CD14-positive monocyte (primary cell): ENCODE measurements around the gene C16orf74. TPM values are rescaled to one million over a fixed set of nuclear protein-coding genes. Genes with fewer than 3 reads are reported as not detected.

Experiments used
- DNase-seq, 3 donors: peaks; one replicate each; pipeline ENCODE4 v3.0.0-alpha.2; 2011 to 2022
- H2AFZ ChIP-seq: 2 replicates; pipeline ENCODE4 v1.6.0; 2012; ENCODE audit warnings: mild to moderate bottlenecking, low read depth, low read length, inconsistent platforms; ENCODE audit not compliant: insufficient read depth, poor library complexity, severe bottlenecking
- H3K27ac ChIP-seq, 2 donors: 1 replicate in 1 of 2; 2 replicates in 1 of 2; pipeline ENCODE4 v1.5.1; 2012 to 2013; ENCODE audit warnings: low read length in 2 of 2, control low read depth in 1 of 2, inconsistent platforms in 1 of 2, low read depth in 1 of 2, mild to moderate bottlenecking in 1 of 2
- H3K27me3 ChIP-seq, 2 donors: one replicate each; pipeline versions ENCODE4 v1.6.0 to v1.6.1; 2011 to 2013; ENCODE audit warnings: low read length in 2 of 2; ENCODE audit not compliant: control insufficient read depth in 2 of 2, insufficient read depth in 2 of 2
- H3K36me3 ChIP-seq, 2 donors: replicated peaks in 1 of 2; 1 replicate in 1 of 2; 2 replicates in 1 of 2; pipeline versions ENCODE4 v1.5.1 to v1.6.1; 2012 to 2013; ENCODE audit warnings: low read length in 2 of 2, control low read depth in 1 of 2, inconsistent platforms in 1 of 2, mild to moderate bottlenecking in 1 of 2; ENCODE audit not compliant: insufficient read depth in 2 of 2, control insufficient read depth in 1 of 2
- H3K4me1 ChIP-seq, 2 donors: 1 replicate in 1 of 2; 2 replicates in 1 of 2; pipeline versions ENCODE4 v1.5.1 to v1.6.1; 2012 to 2013; ENCODE audit warnings: low read length in 2 of 2, control low read depth in 1 of 2, inconsistent platforms in 1 of 2, mild to moderate bottlenecking in 1 of 2, moderate library complexity in 1 of 2; ENCODE audit not compliant: insufficient read depth in 2 of 2, control insufficient read depth in 1 of 2
- H3K4me2 ChIP-seq: replicated peaks from 2 replicates; pipeline ENCODE3; 2012; ENCODE audit warnings: low read length, moderate library complexity, mild to moderate bottlenecking; ENCODE audit not compliant: poor library complexity, severe bottlenecking; ENCODE audit errors: extremely low read depth
- H3K4me3 ChIP-seq, 3 experiments: fragments of 200-600 bp in 1 of 3; sonication (generic) in 1 of 3; replicated peaks in 1 of 3; 1 replicate in 2 of 3; 2 replicates in 1 of 3; pipeline ENCODE4 v1.5.1; 2011 to 2013; ENCODE audit warnings: low read length in 3 of 3, mild to moderate bottlenecking in 3 of 3, control low read depth in 2 of 3, low read depth in 2 of 3, inconsistent platforms in 1 of 3, moderate library complexity in 1 of 3
- H3K79me2 ChIP-seq: 2 replicates; pipeline ENCODE4 v1.6.0; 2012; ENCODE audit warnings: mild to moderate bottlenecking, control low read depth, inconsistent platforms, low read length, moderate library complexity; ENCODE audit not compliant: insufficient read depth
- H3K9ac ChIP-seq: 2 replicates; pipeline ENCODE4 v1.6.0; 2017; ENCODE audit warnings: low read length, mild to moderate bottlenecking; ENCODE audit not compliant: insufficient read depth, poor library complexity, severe bottlenecking
- H3K9me3 ChIP-seq, 2 donors: replicated peaks in 1 of 2; 1 replicate in 1 of 2; 2 replicates in 1 of 2; pipeline versions ENCODE4 v1.5.1 to v1.6.1; 2012 to 2013; ENCODE audit warnings: low read length in 2 of 2, control low read depth in 1 of 2; ENCODE audit not compliant: control insufficient read depth in 1 of 2, insufficient read depth in 1 of 2
- H4K20me1 ChIP-seq: 2 replicates; pipeline ENCODE4 v1.6.0; 2012; ENCODE audit warnings: mild to moderate bottlenecking, low read length, control low read depth, moderate library complexity; ENCODE audit not compliant: insufficient read depth
- H3K27ac Mint-ChIP-seq, 7 donors: one replicate each; pipeline ENCODE4 v1.8.0; 2020; ENCODE audit warnings: mild to moderate bottlenecking in 7 of 7, mixed read lengths in 7 of 7, moderate library complexity in 6 of 7, inconsistent platforms in 2 of 7
- H3K27me3 Mint-ChIP-seq, 3 donors: one replicate each; pipeline ENCODE4 v1.8.0; 2021 to 2022; ENCODE audit warnings: low read depth in 3 of 3, mild to moderate bottlenecking in 3 of 3, mixed read lengths in 3 of 3, moderate library complexity in 3 of 3, inconsistent platforms in 1 of 3
- H3K36me3 Mint-ChIP-seq, 2 donors: one replicate each; pipeline ENCODE4 v1.8.0; 2020; ENCODE audit warnings: mixed read lengths in 2 of 2, inconsistent platforms in 1 of 2, mild to moderate bottlenecking in 1 of 2
- H3K4me1 Mint-ChIP-seq: one replicate; pipeline ENCODE4 v1.8.0; 2020; ENCODE audit warnings: mild to moderate bottlenecking, mixed read lengths
- H3K4me3 Mint-ChIP-seq, 2 donors: one replicate each; pipeline ENCODE4 v1.8.0; 2020; ENCODE audit warnings: mild to moderate bottlenecking in 2 of 2, mixed read lengths in 2 of 2, moderate library complexity in 1 of 2
- H3K9me3 Mint-ChIP-seq, 7 donors: one replicate each; pipeline ENCODE4 v1.8.0; 2020 to 2022; ENCODE audit warnings: mixed read lengths in 7 of 7, mild to moderate bottlenecking in 6 of 7, moderate library complexity in 6 of 7, inconsistent platforms in 2 of 7
- WGBS: methylation state at CpG from one replicate; pipeline ENCODE4 v1.1.5; 2013; ENCODE audit warnings: missing lambda C conversion rate; ENCODE audit not compliant: insufficient coverage; 5-methylcytosine and 5-hydroxymethylcytosine counted together
- intact Hi-C, 2 donors: fragments of 100-400 bp; cut with micrococcal nuclease; formaldehyde crosslinking; loops; one replicate each; pipeline versions ENCODE4 v1.15.0 to v1.15.1; 2023
- polyA plus RNA-seq, 3 donors: library from polyadenylated mRNA; depleted of rRNA in 1 of 3; unstranded in 2 of 3; stranded (reverse) in 1 of 3; fragments of 300-500 nt in 2 of 3; fragments of >200 nt in 1 of 3; fragmentation: Illumina TruSeq in 2 of 3; gene quantifications; 1 replicate in 2 of 3; 2 replicates in 1 of 3; pipeline ENCODE4 v1.2.3, GENCODE V29; 2012 to 2021
- TF ChIP-seq, protein P1 (sequence below): fragments of 200-600 bp; IDR thresholded peaks from one replicate; pipeline ENCODE4 v1.8.0; 2022; ENCODE audit warnings: antibody characterized with exemption, mild to moderate bottlenecking

C16orf74 gene
- polyA plus RNA-seq, 3 donors: 11.3 to 26.6 (median 24.1) TPM

DNA sequence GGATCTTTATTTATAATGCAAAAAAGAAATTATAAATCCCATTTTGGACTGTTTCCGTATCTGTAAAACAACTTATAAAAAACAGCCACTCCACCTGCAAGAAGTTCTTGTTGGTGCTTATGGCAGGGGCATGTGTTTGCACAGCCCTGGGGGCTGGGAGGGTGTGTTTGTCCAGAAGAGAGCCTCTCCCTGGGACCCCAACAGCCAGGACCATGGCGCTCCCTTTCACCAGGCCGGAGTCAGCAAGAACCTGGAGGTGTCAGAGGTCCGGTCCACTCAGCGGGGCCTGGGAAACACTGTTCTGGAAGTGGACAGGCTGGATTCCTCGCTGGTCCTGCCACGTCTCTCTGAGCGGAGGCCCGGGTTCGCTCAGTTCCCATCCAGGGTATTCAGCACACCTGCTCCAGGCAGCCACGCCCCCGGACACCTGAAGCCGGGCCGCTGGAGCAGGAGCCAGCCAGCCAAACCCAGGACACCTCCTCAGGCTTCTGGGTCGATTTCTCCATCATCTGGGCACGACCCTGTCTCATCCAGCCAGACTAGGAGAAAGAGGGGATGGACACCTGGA is 43.3 kb downstream of the C16orf74 start:
- Histone ChIP-seq H3K4me3 (no peak overlapping the region), H3K27me3 (no peaks in the 10 kb centered on the region), H3K36me3 (peaks cover 13 to 49% of the 10 kb centered on the region in 2 donors), H3K9ac (no peak overlapping the region), H3K79me2 (no peaks in the 10 kb centered on the region), H3K27ac (no peak overlapping the region), H4K20me1 (no peaks in the 10 kb centered on the region), H3K4me1 (no peaks in the 10 kb centered on the region), H3K9me3 (peaks cover 8 to 10% of the 10 kb centered on the region in 2 donors), H2AFZ (no peak overlapping the region), H3K4me2 (no peak overlapping the region)
- DNase-seq: no peak
- H3K4me3 Mint-ChIP-seq: no peak overlapping the region
- H3K4me1 Mint-ChIP-seq: no peaks in the 10 kb centered on the region
- TF ChIP-seq, protein P1, sequence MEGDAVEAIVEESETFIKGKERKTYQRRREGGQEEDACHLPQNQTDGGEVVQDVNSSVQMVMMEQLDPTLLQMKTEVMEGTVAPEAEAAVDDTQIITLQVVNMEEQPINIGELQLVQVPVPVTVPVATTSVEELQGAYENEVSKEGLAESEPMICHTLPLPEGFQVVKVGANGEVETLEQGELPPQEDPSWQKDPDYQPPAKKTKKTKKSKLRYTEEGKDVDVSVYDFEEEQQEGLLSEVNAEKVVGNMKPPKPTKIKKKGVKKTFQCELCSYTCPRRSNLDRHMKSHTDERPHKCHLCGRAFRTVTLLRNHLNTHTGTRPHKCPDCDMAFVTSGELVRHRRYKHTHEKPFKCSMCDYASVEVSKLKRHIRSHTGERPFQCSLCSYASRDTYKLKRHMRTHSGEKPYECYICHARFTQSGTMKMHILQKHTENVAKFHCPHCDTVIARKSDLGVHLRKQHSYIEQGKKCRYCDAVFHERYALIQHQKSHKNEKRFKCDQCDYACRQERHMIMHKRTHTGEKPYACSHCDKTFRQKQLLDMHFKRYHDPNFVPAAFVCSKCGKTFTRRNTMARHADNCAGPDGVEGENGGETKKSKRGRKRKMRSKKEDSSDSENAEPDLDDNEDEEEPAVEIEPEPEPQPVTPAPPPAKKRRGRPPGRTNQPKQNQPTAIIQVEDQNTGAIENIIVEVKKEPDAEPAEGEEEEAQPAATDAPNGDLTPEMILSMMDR: no peak
- peaks cover 8 to 11% (median 9%) of the 10 kb centered on the region in 7 donors for H3K9me3 Mint-ChIP-seq
- 93% methylated on average over 13 of the region's 16 CpGs for WGBS
- intact Hi-C loops: no loop called here
- H3K27me3 Mint-ChIP-seq: no peaks in the 10 kb centered on the region
- peaks cover 28 to 59% of the 10 kb centered on the region in 2 donors for H3K36me3 Mint-ChIP-seq
- no peak overlapping the region for H3K27ac Mint-ChIP-seq

DNA sequence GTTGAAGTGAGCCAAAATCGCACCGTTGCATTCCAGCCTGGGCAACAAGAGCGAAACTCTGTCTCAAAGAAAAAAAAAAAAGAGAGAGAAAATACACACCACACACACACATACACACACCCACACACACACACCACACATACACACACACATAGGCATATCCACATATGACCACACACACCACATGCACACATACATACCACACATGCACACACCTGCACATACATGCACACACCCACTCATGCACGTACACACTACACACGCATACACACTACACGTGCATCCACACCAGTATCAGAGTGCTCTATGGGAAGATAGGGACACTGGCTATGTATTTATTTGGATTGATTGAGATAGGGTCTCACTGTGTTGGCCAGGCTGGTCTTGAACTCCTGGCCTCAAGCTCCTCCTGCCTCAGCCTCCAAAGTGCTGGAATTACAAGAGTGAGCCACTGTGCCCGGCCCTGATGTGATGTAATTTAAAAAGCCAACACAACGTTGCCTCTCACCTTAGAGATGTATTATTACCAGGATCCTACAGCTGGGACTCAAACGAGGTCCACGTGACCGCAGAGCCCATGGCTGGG is 44.4 kb downstream of the C16orf74 start:
- 91% methylated on average over 5 of the region's 11 CpGs for WGBS

More for the DNA sequence above, 44.4 kb downstream of the C16orf74 start:
- Histone ChIP-seq H3K36me3 (peaks cover 13 to 38% of the 10 kb centered on the region in 2 donors), H3K79me2 (no peaks in the 10 kb centered on the region), H3K27ac (no peak overlapping the region), H3K4me1 (no peaks in the 10 kb centered on the region), H3K27me3 (no peaks in the 10 kb centered on the region), H2AFZ (no peak overlapping the region), H3K4me3 (no peak overlapping the region), H3K9me3 (peaks cover 0 to 1% of the 10 kb centered on the region in 2 donors), H3K4me2 (no peak overlapping the region), H3K9ac (no peak overlapping the region), H4K20me1 (no peaks in the 10 kb centered on the region)
- TF ChIP-seq, protein P1: no peak
- intact Hi-C loops: no loop called here
- Mint-ChIP-seq H3K4me1 (peaks cover 8% of the 10 kb centered on the region), H3K27me3 (peaks cover 0 to 2% (median 1%) of the 10 kb centered on the region in 3 donors), H3K27ac (peak overlapping the region in 1 of 7 donors; percentile 1), H3K36me3 (peaks cover 22 to 50% of the 10 kb centered on the region in 2 donors), H3K9me3 (peaks cover 0 to 3% (median 3%) of the 10 kb centered on the region in 7 donors), H3K4me3 (no peak overlapping the region)
- no peak for DNase-seq
